ENCODE results near the gene DCTN2. TPM values are rescaled to one million over a fixed set of nuclear protein-coding genes. Genes with fewer than 3 reads are reported as not detected.
"Not testable (repeated sequence)": the region's sequence is repeated elsewhere in the genome, so short reads cannot be mapped to it uniquely, and the experiment has no call there.

The DCTN2 gene
- polyA plus RNA-seq, 1 experiment = 167 TPM

DNA sequence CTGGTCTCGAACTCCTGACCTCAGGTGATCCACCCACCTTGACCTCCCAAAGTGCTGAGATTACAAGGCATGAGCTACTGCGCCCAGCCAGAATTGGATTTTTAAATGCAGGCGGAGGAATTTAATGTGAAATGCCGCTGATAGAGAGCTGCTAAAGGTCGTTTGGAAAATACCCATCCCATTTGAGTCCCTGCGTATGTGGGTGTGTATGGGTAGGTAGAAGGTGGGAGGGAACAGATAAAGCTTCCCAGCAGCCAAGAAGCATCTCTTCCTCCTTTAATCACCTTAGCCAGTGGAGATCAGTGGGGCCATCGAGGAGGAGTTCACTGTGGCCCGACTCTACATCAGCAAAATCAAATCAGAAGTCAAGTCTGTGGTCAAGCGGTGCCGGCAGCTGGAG is 27.8 kb upstream of the DCTN2 start:
- CTCF ChIA-PET = interaction anchor here (1.0 to 6.9 kb wide), 5 partner anchors 10 to 119 kb away, joined by 3 to 56 read pairs (median 4); partner anchors contain the start of gene OS9

DNA sequence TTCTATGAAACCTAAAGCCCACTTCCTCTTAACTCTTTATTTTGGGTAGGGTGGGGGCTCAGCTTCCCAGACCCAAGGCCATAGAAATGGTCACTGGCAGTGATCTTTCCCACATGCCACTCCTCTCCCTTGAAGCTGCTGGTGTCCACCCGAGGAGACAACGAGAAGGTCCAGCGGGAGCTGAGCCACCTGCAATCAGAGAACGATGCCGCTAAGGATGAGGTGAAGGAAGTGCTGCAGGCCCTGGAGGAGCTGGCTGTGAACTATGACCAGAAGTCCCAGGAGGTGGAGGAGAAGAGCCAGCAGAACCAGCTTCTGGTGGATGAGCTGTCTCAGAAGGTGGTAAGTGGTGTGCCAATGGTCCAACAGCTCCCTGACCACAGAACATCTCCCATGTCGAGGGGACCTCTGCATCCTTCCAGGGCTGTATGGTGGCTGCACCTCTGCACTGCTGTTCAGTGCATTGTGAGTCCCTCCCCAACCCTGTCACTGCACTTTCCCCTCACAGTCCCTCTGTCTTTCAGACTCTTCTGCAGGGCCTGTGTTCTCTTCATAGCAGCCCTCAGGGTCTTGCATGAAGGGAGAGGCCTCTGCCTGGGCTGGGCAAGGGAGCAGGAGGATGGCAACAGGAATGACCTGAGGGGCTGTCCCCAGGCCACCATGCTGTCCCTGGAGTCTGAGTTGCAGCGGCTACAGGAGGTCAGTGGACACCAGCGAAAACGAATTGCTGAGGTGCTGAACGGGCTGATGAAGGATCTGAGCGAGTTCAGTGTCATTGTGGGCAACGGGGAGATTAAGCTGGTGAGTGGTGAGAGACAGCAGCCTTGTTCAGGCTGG is 25.2 kb upstream of the DCTN2 start:
- ChIA-PET CTCF (interaction anchor here (1.4 to 6.9 kb wide), 2 partner anchors 13 to 50 kb away, joined by 4 to 56 read pairs; no protein-coding TSS in a partner anchor), POLR2A (no interaction called here)
- peaks cover 1% of the 10 kb centered on the region for H3K36me3 ChIP-seq (ENCODE audit: control insufficient read depth, insufficient read depth, low read length)
- DNase-seq (ENCODE audit: low read depth) = no peak
- H3K4me3 ChIP-seq (ENCODE audit: low read depth, low read length) = no peak overlapping the region
- H3K27me3 ChIP-seq (ENCODE audit: control insufficient read depth, insufficient read depth, low read length) = no peaks in the 10 kb centered on the region; the same call in 1 of the 2 replicates
- TF ChIP-seq, protein P1, sequence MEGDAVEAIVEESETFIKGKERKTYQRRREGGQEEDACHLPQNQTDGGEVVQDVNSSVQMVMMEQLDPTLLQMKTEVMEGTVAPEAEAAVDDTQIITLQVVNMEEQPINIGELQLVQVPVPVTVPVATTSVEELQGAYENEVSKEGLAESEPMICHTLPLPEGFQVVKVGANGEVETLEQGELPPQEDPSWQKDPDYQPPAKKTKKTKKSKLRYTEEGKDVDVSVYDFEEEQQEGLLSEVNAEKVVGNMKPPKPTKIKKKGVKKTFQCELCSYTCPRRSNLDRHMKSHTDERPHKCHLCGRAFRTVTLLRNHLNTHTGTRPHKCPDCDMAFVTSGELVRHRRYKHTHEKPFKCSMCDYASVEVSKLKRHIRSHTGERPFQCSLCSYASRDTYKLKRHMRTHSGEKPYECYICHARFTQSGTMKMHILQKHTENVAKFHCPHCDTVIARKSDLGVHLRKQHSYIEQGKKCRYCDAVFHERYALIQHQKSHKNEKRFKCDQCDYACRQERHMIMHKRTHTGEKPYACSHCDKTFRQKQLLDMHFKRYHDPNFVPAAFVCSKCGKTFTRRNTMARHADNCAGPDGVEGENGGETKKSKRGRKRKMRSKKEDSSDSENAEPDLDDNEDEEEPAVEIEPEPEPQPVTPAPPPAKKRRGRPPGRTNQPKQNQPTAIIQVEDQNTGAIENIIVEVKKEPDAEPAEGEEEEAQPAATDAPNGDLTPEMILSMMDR (IDR thresholded peaks at IDR 0.05; ENCODE audit: insufficient read depth, low read depth, low read length) = no peak

More for the DNA sequence above, 27.8 kb upstream of the DCTN2 start:
- Histone ChIP-seq H3K27me3 (ENCODE audit: control insufficient read depth, insufficient read depth, low read length) (no peaks in the 10 kb centered on the region; the same call in 1 of the 2 replicates), H3K4me3 (ENCODE audit: low read depth, low read length) (no peak overlapping the region), H3K36me3 (ENCODE audit: control insufficient read depth, insufficient read depth, low read length) (peaks cover 1% of the 10 kb centered on the region)
- no peak for DNase-seq (ENCODE audit: low read depth)
- POLR2A ChIA-PET = no interaction called here
- TF ChIP-seq, protein P1 (IDR thresholded peaks at IDR 0.05; ENCODE audit: insufficient read depth, low read depth, low read length) = no peak

DNA sequence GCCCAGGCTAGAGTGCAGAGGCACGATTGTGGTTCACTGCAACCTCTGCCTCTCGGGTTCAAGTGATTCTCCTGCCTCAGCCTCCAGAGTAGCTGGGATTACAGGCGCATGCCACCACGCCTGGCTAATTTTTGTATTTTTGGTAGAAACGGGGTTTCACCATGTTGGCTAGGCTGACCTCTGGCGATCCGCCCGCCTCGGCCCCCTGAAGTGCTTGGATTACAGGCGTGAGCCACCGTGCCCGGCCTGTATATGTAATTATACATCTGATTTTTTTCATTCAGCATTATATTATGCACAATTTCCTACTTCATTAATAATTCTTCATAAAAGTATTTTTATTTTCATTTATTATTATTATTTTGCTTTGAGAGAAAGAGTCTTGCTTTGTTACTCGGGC is 23.4 kb upstream of the DCTN2 start:
- POLR2A ChIA-PET = not testable (repeated sequence)
- CTCF ChIA-PET = interaction anchor here (1.1 to 6.9 kb wide), 3 partner anchors 9 to 112 kb away, joined by 3 to 56 read pairs (median 3); no protein-coding TSS in a partner anchor

DNA sequence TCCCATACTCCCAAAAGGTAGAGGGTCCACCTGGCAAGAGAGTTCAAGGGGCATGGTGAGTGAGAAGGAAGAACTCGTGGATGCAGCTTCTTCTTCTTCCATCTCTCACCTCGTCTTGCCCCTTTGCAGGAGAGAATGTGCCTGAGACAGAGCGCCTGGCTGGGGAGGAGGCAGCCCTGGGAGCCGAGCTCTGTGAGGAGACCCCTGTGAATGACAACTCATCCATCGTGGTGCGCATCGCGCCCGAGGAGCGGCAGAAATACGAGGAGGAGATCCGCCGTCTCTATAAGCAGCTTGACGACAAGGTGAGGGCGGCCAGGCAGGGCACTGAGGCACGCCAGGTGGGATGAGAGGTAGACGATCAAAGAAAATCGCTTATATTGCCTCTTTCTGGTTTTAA is 22.9 kb upstream of the DCTN2 start:
- TF ChIP-seq, protein P1 (IDR thresholded peaks at IDR 0.05; ENCODE audit: insufficient read depth, low read depth, low read length) = no peak
- Histone ChIP-seq H3K27me3 (ENCODE audit: control insufficient read depth, insufficient read depth, low read length) (no peaks in the 10 kb centered on the region; the same call in 1 of the 2 replicates), H3K4me3 (ENCODE audit: low read depth, low read length) (no peak overlapping the region), H3K36me3 (ENCODE audit: control insufficient read depth, insufficient read depth, low read length) (no peaks in the 10 kb centered on the region; the same call in 1 of the 2 replicates)
- POLR2A ChIA-PET = no interaction called here
- DNase-seq (ENCODE audit: low read depth) = no peak
- CTCF ChIA-PET = interaction anchor here (0.8 to 6.9 kb wide), 3 partner anchors 10 to 123 kb away, joined by 3 to 56 read pairs (median 3); no protein-coding TSS in a partner anchor

More for the DNA sequence above, 23.4 kb upstream of the DCTN2 start:
- not testable (repeated sequence) for H3K27me3 ChIP-seq (ENCODE audit: control insufficient read depth, insufficient read depth, low read length); H3K4me3 ChIP-seq (ENCODE audit: low read depth, low read length); H3K36me3 ChIP-seq (ENCODE audit: control insufficient read depth, insufficient read depth, low read length); DNase-seq (ENCODE audit: low read depth)

DNA sequence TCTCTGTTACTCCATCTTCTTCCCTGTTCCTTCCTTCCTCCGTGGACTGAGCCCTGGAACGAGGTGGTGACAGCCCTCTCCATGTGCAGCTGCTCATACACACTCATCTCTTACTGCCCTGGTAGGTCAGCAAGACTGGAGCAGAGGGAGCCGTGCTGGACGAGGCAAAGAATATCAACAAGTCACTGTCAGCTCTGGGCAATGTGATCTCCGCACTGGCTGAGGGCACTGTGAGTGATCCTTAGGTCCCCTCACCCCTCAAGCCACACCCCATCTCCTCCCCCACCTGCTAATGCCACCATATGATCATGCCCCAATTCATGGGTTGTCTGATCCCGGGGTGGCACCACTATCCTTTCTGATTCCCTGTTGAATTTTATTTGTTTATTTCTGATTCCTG is 21.8 kb upstream of the DCTN2 start:
- Histone ChIP-seq H3K36me3 (ENCODE audit: control insufficient read depth, insufficient read depth, low read length) (no peaks in the 10 kb centered on the region; the same call in 1 of the 2 replicates), H3K27me3 (ENCODE audit: control insufficient read depth, insufficient read depth, low read length) (no peaks in the 10 kb centered on the region; the same call in 1 of the 2 replicates), H3K4me3 (ENCODE audit: low read depth, low read length) (no peak overlapping the region)
- POLR2A ChIA-PET = no interaction called here
- no peak for DNase-seq (ENCODE audit: low read depth)
- CTCF ChIA-PET = interaction anchor here (1.1 to 1.7 kb wide), 2 partner anchors 11 to 14 kb away, joined by 3 read pairs; no protein-coding TSS in a partner anchor
- TF ChIP-seq, protein P1 (IDR thresholded peaks at IDR 0.05; ENCODE audit: insufficient read depth, low read depth, low read length) = no peak

All from BJ (cell line).